GM21526 (cell line): ENCODE measurements around the gene TAMALIN.

Experiments
- ATAC-seq: cut with Tn5 transposase; IDR thresholded peaks from one replicate; pipeline ENCODE4 v1.9.1; 2021; ENCODE audit warnings: moderate library complexity; ENCODE audit not compliant: unreplicated experiment, low FRiP score

The TAMALIN gene

DNA sequence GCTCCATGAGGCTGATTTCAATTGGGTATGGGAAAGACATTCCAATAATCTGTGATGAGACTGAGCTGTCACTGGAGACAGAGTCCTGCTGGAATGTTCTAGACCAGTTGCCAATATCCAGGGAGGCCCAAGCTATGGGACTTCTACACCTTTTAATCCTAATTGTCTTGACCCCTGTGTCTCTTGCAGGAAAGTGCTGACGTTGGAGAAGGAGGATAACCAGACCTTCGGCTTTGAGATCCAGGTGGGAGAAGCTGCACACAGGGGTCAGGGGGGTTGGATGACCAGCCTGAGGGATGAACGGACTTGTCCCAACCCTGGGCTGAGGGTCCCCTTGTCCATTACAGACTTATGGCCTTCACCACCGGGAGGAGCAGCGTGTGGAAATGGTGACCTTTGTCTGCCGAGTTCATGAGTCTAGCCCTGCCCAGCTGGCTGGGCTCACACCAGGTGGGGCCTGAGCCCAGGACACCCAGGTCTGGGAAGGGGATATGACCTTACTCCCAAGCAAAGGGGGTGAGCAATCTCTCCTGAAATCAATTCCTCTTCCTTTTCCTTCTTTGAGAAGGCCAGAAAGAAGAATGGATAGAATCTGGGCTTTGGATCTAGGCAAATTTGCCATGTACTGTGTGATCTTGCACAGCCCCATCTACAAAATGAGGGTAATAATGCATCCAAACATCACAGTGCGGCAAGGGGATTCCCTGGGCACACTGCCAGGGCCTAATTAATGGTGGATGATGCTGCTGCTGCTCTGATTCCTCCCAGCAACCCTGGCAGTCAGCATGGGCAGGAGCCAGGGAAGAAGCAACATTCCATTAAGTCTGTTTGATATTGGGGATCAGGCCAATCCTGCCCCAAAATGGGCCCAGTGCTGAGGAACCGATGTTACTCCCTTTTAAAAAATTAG, 4.2 kb downstream of the TAMALIN start:
- ATAC-seq: no peak

- no peak for ATAC-seq
Observed at GRCh38 chr12:52011602-52012214, 5.0 kb downstream of the TAMALIN start.

DNA sequence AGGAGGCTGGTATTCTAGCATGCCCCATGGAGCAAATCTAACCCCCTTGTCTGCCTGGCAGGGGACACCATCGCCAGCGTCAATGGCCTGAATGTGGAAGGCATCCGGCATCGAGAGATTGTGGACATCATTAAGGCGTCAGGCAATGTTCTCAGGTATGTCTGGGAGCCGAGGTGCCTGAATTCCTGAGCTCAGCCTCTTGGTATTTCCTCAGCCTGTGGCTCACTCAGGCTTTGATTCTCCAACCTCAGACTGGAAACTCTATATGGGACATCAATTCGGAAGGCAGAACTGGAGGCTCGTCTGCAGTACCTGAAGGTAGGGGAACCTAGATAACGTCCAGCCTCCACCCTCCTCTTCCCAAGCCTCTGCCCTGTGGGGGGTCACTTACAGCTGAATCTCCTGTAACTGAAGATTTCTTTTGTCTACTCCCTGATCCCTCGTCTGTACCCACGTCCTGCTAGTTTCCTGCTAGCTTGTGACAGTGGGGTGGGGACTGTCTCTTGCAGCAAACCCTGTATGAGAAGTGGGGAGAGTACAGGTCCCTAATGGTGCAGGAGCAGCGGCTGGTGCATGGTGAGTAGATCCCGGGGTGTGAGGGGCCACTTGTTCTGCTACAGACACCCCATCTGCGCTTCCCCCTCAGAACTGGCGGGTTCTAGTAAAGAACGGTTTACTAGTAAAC, 7.0 kb downstream of the TAMALIN start:
- no peak for ATAC-seq

GRCh38 chr12:52014567-52015530, 8.1 kb downstream of the TAMALIN start:
- ATAC-seq: no peak

DNA sequence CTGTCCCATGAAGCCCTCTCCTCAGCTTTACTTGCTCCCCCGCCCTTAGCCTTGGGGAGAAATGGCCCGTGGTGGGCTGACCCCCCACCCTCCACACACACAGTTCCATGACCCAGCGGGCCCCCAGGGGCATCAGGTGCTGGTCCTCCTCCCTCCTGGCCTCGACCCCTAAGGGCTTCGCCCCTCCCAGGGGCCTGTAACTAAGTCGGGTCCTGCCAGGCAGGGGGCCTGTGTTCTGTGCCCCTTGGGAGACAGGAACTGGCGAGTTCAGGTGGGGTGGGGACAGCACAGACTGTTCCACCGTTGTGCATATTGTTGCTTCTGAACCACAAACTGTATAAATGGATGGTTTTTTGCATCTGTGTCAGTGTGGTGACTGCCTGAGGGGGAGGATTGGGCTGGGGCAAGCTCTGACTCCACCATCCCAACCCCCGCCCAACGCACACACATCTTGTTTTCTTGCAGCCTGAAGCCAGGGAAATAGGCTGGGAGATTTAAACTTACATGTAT, 8.8 kb downstream of the TAMALIN start:
- no peak for ATAC-seq

DNA sequence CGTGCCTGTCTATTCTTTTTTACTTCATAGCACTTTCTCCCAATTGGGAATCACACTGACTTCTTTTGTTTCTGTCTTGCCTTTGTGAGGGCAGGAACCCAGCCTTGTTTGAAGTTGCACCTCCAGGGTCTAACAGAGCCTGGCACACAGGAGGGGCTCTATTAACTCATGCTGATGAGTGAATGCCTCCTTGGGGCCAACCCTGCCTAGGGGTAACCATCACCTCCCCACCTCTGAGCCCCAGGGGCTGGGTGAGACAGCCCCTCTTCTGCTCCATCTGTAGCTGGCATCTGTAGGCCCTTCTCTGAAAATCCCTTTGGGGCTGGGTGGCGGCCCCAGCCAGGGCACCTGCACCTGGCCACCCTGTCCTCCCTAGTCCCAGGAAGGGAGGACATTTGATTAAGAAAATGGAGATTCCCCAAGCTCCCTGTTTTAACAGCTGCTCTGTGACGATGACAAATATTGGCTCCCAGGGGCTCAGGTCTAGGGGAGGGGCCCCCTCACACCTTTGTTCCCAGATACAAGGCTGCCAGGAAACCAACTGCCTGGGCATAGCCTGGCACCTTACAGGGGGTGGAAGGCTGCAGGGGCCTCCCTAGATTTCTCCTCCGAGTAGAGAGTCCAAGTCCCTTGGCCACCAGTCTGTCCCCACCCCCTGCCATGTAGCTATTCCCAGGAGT, 11.8 kb downstream of the TAMALIN start:
- ATAC-seq: no peak

GRCh38 chr12:52019113-52019770, 12.5 kb downstream of the TAMALIN start:
- ATAC-seq: no peak

DNA sequence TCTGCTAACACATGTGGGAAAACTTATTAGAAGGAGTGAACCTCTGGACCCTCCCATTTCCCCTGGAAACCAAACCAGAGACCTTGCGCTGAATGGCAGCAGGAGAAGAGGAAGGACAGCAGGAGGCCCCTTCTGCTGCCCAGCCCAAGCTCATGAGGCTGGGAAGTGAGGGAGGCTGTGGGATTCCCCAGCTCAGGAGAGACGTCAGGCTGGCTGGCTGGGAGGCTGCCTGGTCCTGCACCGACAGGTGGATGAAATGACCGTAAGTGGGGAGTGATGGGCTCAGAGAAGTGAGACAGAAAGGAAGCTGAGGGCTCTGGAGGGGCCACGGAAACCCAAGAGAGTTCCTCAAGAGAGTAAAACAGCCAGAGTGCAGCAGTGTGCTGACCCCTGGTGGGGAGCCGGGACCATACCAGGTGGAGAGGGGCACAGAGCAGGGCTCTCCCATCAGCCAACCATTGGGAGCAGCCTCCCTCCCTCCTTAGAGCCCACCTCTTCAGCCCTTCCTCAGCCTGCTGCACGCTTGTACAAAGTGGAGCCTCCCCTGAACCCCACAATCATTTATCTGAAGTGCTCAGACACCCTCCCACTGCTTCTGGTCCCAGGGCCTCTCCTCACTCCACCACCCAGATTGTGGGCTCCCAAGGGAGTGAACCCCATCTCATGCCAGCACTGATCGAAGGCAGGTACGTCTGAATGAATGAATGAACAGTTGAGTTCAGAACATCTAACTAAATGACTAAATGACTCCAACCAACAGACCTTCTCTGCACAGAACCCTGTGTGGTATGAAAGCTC, 14.0 kb downstream of the TAMALIN start:
- ATAC-seq: no peak

DNA sequence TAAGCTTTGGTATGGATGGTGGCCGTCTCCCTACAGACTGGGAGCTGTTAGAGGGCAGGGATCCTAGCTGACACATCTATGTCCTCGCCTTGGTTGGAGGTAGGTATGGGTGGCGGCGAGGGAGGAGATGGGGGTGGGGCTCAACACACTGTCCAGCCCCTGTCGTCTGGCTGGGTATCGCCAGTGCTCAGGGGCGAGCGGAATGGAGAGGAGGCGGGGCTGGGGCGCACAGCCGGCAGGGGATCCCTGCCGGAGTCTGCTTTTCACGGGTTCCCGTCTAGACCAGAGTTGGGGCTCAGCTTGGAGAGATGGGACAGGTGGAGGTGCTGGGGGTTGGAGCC, 16.1 kb downstream of the TAMALIN start:
- no peak for ATAC-seq

GRCh38 chr12:52023182-52023975, 16.6 kb downstream of the TAMALIN start:
- no peak for ATAC-seq

DNA sequence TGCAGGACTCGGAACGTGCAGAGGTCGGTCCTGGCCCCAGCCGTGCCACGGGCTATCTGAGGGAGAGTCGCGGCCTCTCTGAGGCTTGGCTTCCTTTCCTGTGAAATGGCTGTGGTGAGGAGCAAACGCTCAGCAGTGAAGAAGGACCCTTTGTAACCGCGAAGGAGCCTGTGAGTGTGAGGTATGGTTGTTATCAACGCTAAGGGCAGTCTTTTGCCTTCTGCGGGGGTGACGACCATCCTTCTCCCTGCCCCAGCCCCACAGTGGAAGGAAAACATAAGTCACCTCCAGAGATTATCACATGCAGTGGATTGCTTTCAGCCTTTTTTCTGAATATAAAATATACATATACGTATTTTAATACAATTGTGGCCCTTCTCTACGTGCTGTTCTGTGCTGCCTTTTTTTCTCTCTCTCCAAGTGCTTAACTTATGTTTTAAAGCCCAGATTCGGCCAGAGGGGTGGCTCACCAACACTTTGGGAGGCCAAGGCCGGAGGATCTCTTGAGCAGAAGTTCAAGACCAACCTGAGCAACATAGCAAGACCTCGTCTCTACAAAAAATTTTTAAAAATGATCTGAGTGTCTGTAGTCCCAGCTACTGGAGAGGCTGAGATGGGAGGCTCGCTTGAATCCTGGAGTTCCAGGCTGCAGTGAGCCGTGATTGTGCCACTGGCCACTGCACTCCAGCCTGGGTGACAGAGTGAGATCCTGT, 17.4 kb downstream of the TAMALIN start:
- ATAC-seq: no peak

- ATAC-seq: no peak
Observed at GRCh38 chr12:52024845-52025230, 18.1 kb downstream of the TAMALIN start.

GRCh38 chr12:52026263-52026662, 19.5 kb downstream of the TAMALIN start:
- no peak for ATAC-seq

DNA sequence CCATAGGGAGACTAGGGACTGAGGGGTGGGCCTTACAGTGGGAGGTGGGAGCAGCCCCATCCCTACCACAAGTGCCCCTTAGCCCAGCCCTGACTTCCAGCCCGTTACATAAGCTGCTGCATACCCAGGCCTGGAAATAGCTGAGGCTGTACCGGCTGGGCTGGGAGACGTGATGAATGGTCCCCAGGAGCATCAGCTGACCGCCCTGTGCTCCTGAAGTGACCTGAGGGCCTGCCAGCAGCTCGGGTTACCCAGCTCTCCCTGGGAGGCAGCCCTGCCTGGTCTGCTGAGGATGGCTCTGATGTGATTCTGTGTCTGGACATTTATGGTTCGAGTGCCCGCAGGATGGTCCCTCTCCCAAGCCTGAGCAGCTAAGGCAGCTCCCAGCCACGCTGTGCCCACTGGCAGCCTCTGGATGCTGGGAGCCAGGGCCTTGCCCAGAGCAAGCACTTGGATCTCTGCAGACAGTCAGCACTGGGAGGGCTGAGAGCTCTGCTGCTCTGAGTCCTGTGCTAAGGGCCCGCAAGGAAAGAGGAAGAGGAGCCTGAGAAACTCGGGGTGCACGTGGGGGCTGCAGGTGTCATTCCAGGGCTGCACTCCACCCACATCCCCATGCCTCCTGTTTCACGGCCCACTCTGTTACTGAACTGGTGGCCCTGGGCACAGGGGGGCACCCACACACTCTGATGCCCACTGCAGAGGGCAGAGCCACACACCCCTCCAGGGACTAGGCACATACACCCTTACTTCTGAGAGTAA, 20.5 kb downstream of the TAMALIN start:
- ATAC-seq: no peak

DNA sequence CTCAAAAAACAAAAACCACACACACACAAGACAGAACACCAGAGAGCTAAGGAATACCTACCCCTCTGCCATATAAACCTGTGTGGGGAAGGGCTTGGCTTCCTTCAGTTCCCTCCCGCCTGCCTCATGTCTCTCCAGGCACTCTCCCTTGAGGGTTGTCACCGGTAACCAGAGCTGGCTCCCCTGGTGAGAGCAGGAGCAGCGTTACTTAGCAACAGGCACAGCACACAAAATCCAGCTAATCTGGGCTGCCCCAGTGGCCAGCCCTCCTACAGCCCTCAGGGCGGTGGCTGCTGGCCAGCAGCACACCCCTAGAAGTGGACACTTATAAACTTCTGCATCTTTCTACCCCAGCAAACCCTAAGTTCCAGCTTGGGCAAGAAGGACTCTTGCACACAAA, 22.9 kb downstream of the TAMALIN start:
- ATAC-seq: no peak

DNA sequence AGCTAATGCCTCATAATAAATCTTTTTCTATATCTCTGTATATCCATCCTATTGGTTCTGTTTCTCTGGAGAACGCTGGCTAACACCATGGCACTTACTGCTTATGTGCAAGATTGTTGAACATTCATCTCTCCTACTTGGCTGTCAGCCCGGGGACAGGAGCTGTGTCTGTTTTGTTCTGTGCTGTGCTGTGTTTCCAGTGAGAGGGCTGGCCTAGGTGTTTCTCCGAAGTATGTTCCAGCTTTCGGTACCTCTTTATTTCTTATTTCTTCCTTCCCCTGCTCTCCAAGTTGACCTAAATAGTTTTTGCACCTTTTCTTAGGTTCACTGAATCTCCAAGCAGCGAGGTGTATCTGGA, 25.7 kb downstream of the TAMALIN start:
- ATAC-seq: no peak
